HepG2 (cell line): ENCODE data around the gene EEF1AKMT1. TPM values are rescaled to one million over a fixed set of nuclear protein-coding genes. Genes with fewer than 3 reads are reported as not detected.

Source experiments
- ATAC-seq: fragments of 200-7000 bp; cut with Tn5 transposase; 3 replicates; pipeline ENCODE4 v1.9.1; 2020; ENCODE audit warnings: mild to moderate bottlenecking, moderate library complexity
- BruUV-seq: library from RNA; stranded (reverse); fragments of 400-500 nt; replicated peaks from 2 replicates; lab custom pipeline; 2021; lab: Mats Ljungman, UMichigan
- CTCF ChIA-PET: fragments of 300-600 bp; formaldehyde crosslinking; extraction: SDS; loops from one replicate; lab custom pipeline; 2021; ENCODE audit warnings: low total read pairs, inconsistent platforms, low intra/inter-chr PET ratio; lab: Yijun Ruan, JAX
- POLR2A ChIA-PET: fragments of 350-600 bp; sonication (Branson Sonifier 250); formaldehyde crosslinking; loops from one replicate; lab custom pipeline; 2020; ENCODE audit warnings: antibody characterized with exemption, inconsistent platforms; lab: Yijun Ruan, JAX
- DNase-seq: peaks from one replicate; pipeline ENCODE4 v3.0.0-alpha.2; 2015; ENCODE audit warnings: low spot score
- FAIRE-seq: peaks from 3 replicates; lab custom pipeline; 2011; peaks lifted over from hg19 to GRCh38; lab: Jason Lieb, UNC
- H2AFZ ChIP-seq: one replicate; pipeline ENCODE4 v1.6.1; 2011; ENCODE audit warnings: low read length, inconsistent platforms
- H3K27ac ChIP-seq: fragments of 300-600 bp; 3 replicates; pipeline ENCODE4 v1.8.0; 2011; ENCODE audit warnings: mixed run types, mild to moderate bottlenecking, mixed read lengths, low read length, inconsistent platforms; ENCODE audit not compliant: insufficient read depth; ENCODE audit errors: extremely low read length
- H3K27me3 ChIP-seq, 2 experiments: fragments of 200-600 bp in 1 of 2; 2 replicates in 1 of 2; 3 replicates in 1 of 2; pipeline versions ENCODE4 v1.6.0 to v1.8.0; 2011; ENCODE audit warnings: low read length in 2 of 2, mild to moderate bottlenecking in 2 of 2, moderate library complexity in 2 of 2, inconsistent platforms in 1 of 2; ENCODE audit not compliant: insufficient read depth in 2 of 2, control insufficient read depth in 1 of 2
- H3K36me3 ChIP-seq, 2 experiments: fragments of 200-600 bp in 1 of 2; replicated peaks in 1 of 2; 2 replicates in 1 of 2; 3 replicates in 1 of 2; pipeline versions ENCODE4 v1.5.1 to v1.8.0; 2011; ENCODE audit warnings: low read length in 2 of 2, inconsistent platforms in 1 of 2; ENCODE audit not compliant: insufficient read depth in 2 of 2, control insufficient read depth in 1 of 2
- H3K4me1 ChIP-seq: 2 replicates; pipeline ENCODE4 v1.5.1; 2012; ENCODE audit warnings: low read length, inconsistent platforms; ENCODE audit not compliant: insufficient read depth
- H3K4me2 ChIP-seq: 2 replicates; pipeline ENCODE4 v1.6.0; 2011; ENCODE audit warnings: low read depth, low read length, inconsistent platforms
- H3K4me3 ChIP-seq, 3 experiments: fragments of 200-600 bp in 1 of 3; sonication (generic), shearing (Covaris generic) in 1 of 3; replicated peaks in 1 of 3; 2 replicates each; pipeline ENCODE4 v1.5.1; 2011 to 2016; ENCODE audit warnings: low read length in 3 of 3, inconsistent platforms in 2 of 3, low read depth in 2 of 3, mild to moderate bottlenecking in 2 of 3, control low read depth in 1 of 3, mixed read lengths in 1 of 3; ENCODE audit not compliant: insufficient read depth in 1 of 3
- H3K79me2 ChIP-seq: one replicate; pipeline ENCODE4 v1.6.1; 2011; ENCODE audit warnings: low read length, inconsistent platforms; ENCODE audit not compliant: insufficient read depth
- H3K9ac ChIP-seq: 2 replicates; pipeline ENCODE4 v1.6.0; 2011; ENCODE audit warnings: mild to moderate bottlenecking, low read depth, low read length, inconsistent platforms; ENCODE audit not compliant: insufficient read depth
- H3K9me3 ChIP-seq: 2 replicates; pipeline ENCODE4 v1.5.1; 2012; ENCODE audit warnings: mild to moderate bottlenecking, low read length
- H4K20me1 ChIP-seq: 2 replicates; pipeline ENCODE4 v1.6.0; 2011; ENCODE audit warnings: inconsistent platforms, mild to moderate bottlenecking, low read length, moderate library complexity; ENCODE audit not compliant: insufficient read depth
- ARHGAP35 ChIP-seq: sonication (generic); formaldehyde crosslinking; IDR thresholded peaks from 2 replicates; pipeline ENCODE4 v1.9.0; 2022; ENCODE audit warnings: mild to moderate bottlenecking, inconsistent platforms, moderate library complexity, missing genetic modification reagents, borderline replicate concordance
- KDM5B ChIP-seq: sonication (generic); formaldehyde crosslinking; IDR thresholded peaks from 2 replicates; pipeline ENCODE4 v1.4.0; 2020; ENCODE audit warnings: missing genetic modification reagents, mild to moderate bottlenecking, borderline replicate concordance
- RFX1 ChIP-seq: fragments of 450-650 bp; IDR thresholded peaks from 2 replicates; pipeline ENCODE4 v1.6.1; 2017
- SCMH1 ChIP-seq: sonication (generic); formaldehyde crosslinking; IDR thresholded peaks from 2 replicates; pipeline ENCODE4 v1.9.0; 2021; ENCODE audit warnings: missing genetic modification reagents, mild to moderate bottlenecking, borderline replicate concordance
- TAF15 ChIP-seq: fragments of 200-400 bp; formaldehyde crosslinking; IDR thresholded peaks from one replicate; pipeline ENCODE4 v1.6.1; 2018; ENCODE audit warnings: mild to moderate bottlenecking, low read depth, low read length; ENCODE audit not compliant: poor library complexity, severe bottlenecking
- TBX2 ChIP-seq: sonication (generic); formaldehyde crosslinking; IDR thresholded peaks from 2 replicates; pipeline ENCODE4 v1.5.0; 2020; ENCODE audit warnings: missing genetic modification reagents, mild to moderate bottlenecking, borderline replicate concordance
- ZNF652 ChIP-seq: IDR thresholded peaks from 2 replicates; pipeline ENCODE4 v1.6.1; 2016; ENCODE audit warnings: low read depth, borderline replicate concordance
- ZNF773 ChIP-seq: sonication (generic); formaldehyde crosslinking; IDR thresholded peaks from 2 replicates; pipeline ENCODE4 v1.4.0; 2020; ENCODE audit warnings: missing genetic modification reagents, borderline replicate concordance
- ZSCAN30 ChIP-seq: sonication (generic); formaldehyde crosslinking; IDR thresholded peaks from 2 replicates; pipeline ENCODE4 v1.5.0; 2020; ENCODE audit warnings: mild to moderate bottlenecking, missing genetic modification reagents
- ZSCAN31 ChIP-seq: sonication (generic); formaldehyde crosslinking; IDR thresholded peaks from 2 replicates; pipeline ENCODE4 v1.5.0; 2020; ENCODE audit warnings: low read depth, mild to moderate bottlenecking, missing genetic modification reagents
- WGBS: methylation state at CpG from one replicate; pipeline ENCODE4 v1.1.6; 2017; ENCODE audit warnings: low lambda C conversion rate; 5-methylcytosine and 5-hydroxymethylcytosine counted together
- in situ Hi-C: cut with HindIII; loops from 2 replicates; pipeline ENCODE4 v1.10.0; 2017; ENCODE audit warnings: low pct_unique_long_range_greater_than_20kb; ENCODE audit not compliant: extremely low pct_ligation_motif_present
- intact Hi-C: fragments of 100-400 bp; cut with micrococcal nuclease; formaldehyde crosslinking; loops from one replicate; pipeline ENCODE4 v1.10.0; 2022; ENCODE audit not compliant: unreplicated experiment
- polyA plus RNA-seq, 8 experiments: library from polyadenylated mRNA; depleted of rRNA in 3 of 8; stranded (reverse) in 7 of 8; unstranded in 1 of 8; fragments of >200 nt; fragmentation: Illumina TruSeq in 4 of 8; extraction: Trizol in 4 of 8; gene quantifications; 2 replicates each; pipeline versions ENCODE4 v1.2.1 to v1.2.3, GENCODE V29; 2011 to 2016; ENCODE audit warnings: low read depth in 4 of 8, missing spikeins in 1 of 8, mixed read lengths in 1 of 8; ENCODE audit not compliant: insufficient read depth in 1 of 8
- total RNA-seq, 5 experiments: library from RNA; depleted of rRNA; stranded (reverse); fragments of >200 nt; fragmentation: Illumina TruSeq; extraction: Trizol; gene quantifications; 2 replicates each; pipeline ENCODE4 v1.2.3, GENCODE V29; 2016; ENCODE audit warnings: low read depth in 1 of 5
- TF ChIP-seq, protein P1 (sequence below): sonication (generic); formaldehyde crosslinking; IDR thresholded peaks from 2 replicates; pipeline ENCODE4 v1.4.0; 2020; ENCODE audit warnings: missing genetic modification reagents
- TF ChIP-seq, protein P2 (sequence below): IDR thresholded peaks from 2 replicates; pipeline ENCODE4 v1.6.1; 2016
- TF ChIP-seq, protein P3 (sequence below): sonication (generic); formaldehyde crosslinking; IDR thresholded peaks from 2 replicates; pipeline ENCODE4 v1.5.0; 2020; ENCODE audit warnings: missing genetic modification reagents, mild to moderate bottlenecking, borderline replicate concordance
- TF ChIP-seq, protein P4 (sequence below): sonication (generic); formaldehyde crosslinking; IDR thresholded peaks from 2 replicates; pipeline ENCODE4 v1.4.0; 2020; ENCODE audit warnings: missing genetic modification reagents, borderline replicate concordance
- TF ChIP-seq, protein P5 (sequence below): sonication (generic); formaldehyde crosslinking; IDR thresholded peaks from 2 replicates; pipeline ENCODE4 v1.4.0; 2020; ENCODE audit warnings: missing genetic modification reagents

Gene EEF1AKMT1
- total and polyA plus RNA-seq, 2 of the 13 experiments (the other 11 are each of a cell fraction or from before 2014, with no cell fraction given): 6.0 to 16.1 TPM

DNA sequence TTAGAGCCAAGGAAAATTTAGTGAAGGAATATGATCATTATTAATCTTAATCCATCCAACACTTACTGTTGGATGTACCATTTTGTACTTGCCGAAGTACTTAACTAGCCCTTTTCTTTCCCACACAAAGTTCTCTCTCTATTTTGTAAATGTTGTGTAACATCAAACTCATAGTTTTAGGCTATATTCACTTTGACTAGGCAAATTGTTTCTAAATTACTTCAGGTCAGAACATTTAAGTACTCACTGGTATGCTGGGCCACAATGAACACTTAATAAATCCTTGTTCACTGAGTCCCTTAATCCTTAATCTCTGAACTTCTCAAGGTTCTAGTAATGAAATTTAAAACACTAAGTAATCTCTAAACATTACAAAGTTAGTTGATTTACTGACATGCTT lies 49.3 kb upstream of the EEF1AKMT1 start:
- Histone ChIP-seq H3K36me3 (peaks cover 0 to 33% of the 10 kb centered on the region in 2 experiments; a peak in 2 of 5 replicates), H4K20me1 (no peaks in the 10 kb centered on the region), H3K27me3 (no peaks in the 10 kb centered on the region), H3K9me3 (no peaks in the 10 kb centered on the region), H3K79me2 (no peaks in the 10 kb centered on the region), H3K4me2 (no peak overlapping the region), H3K27ac (no peak overlapping the region), H3K4me3 (no peak overlapping the region), H3K9ac (no peak overlapping the region), H2AFZ (no peak overlapping the region), H3K4me1 (no peaks in the 10 kb centered on the region)
- intact Hi-C loops (no loop called here), in situ Hi-C loops (no loop called here)
- DNase-seq (no peak), FAIRE-seq (no peak), ATAC-seq (no peak)
- ChIA-PET CTCF (no interaction called here), POLR2A (no interaction called here)
- BruUV-seq: no TSS peak
- WGBS: 100% methylated on average over 1 of the region's 1 CpG
- TF ChIP-seq ZNF773 (CRISPR knock-in tag) (no peak), ZSCAN30 (no peak), ZSCAN31 (no peak), SCMH1 (no peak), KDM5B (CRISPR knock-in tag) (no peak), TBX2 (CRISPR knock-in tag) (no peak), ARHGAP35 (CRISPR knock-in tag) (no peak), TAF15 (no peak), ZNF652 (no peak), RFX1 (no peak)
- TF ChIP-seq, protein P1, sequence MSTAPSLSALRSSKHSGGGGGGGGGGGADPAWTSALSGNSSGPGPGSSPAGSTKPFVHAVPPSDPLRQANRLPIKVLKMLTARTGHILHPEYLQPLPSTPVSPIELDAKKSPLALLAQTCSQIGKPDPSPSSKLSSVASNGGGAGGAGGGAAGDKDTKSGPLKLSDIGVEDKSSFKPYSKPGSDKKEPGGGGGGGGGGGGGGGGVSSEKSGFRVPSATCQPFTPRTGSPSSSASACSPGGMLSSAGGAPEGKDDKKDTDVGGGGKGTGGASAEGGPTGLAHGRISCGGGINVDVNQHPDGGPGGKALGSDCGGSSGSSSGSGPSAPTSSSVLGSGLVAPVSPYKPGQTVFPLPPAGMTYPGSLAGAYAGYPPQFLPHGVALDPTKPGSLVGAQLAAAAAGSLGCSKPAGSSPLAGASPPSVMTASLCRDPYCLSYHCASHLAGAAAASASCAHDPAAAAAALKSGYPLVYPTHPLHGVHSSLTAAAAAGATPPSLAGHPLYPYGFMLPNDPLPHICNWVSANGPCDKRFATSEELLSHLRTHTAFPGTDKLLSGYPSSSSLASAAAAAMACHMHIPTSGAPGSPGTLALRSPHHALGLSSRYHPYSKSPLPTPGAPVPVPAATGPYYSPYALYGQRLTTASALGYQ: no peak
- TF ChIP-seq, protein P2, sequence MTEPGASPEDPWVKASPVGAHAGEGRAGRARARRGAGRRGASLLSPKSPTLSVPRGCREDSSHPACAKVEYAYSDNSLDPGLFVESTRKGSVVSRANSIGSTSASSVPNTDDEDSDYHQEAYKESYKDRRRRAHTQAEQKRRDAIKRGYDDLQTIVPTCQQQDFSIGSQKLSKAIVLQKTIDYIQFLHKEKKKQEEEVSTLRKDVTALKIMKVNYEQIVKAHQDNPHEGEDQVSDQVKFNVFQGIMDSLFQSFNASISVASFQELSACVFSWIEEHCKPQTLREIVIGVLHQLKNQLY (CRISPR knock-in tag): no peak
- TF ChIP-seq, protein P3, sequence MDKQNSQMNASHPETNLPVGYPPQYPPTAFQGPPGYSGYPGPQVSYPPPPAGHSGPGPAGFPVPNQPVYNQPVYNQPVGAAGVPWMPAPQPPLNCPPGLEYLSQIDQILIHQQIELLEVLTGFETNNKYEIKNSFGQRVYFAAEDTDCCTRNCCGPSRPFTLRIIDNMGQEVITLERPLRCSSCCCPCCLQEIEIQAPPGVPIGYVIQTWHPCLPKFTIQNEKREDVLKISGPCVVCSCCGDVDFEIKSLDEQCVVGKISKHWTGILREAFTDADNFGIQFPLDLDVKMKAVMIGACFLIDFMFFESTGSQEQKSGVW: no peak
- TF ChIP-seq, protein P4, sequence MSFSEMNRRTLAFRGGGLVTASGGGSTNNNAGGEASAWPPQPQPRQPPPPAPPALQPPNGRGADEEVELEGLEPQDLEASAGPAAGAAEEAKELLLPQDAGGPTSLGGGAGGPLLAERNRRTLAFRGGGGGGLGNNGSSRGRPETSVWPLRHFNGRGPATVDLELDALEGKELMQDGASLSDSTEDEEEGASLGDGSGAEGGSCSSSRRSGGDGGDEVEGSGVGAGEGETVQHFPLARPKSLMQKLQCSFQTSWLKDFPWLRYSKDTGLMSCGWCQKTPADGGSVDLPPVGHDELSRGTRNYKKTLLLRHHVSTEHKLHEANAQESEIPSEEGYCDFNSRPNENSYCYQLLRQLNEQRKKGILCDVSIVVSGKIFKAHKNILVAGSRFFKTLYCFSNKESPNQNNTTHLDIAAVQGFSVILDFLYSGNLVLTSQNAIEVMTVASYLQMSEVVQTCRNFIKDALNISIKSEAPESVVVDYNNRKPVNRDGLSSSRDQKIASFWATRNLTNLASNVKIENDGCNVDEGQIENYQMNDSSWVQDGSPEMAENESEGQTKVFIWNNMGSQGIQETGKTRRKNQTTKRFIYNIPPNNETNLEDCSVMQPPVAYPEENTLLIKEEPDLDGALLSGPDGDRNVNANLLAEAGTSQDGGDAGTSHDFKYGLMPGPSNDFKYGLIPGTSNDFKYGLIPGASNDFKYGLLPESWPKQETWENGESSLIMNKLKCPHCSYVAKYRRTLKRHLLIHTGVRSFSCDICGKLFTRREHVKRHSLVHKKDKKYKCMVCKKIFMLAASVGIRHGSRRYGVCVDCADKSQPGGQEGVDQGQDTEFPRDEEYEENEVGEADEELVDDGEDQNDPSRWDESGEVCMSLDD: no peak
- TF ChIP-seq, protein P5, sequence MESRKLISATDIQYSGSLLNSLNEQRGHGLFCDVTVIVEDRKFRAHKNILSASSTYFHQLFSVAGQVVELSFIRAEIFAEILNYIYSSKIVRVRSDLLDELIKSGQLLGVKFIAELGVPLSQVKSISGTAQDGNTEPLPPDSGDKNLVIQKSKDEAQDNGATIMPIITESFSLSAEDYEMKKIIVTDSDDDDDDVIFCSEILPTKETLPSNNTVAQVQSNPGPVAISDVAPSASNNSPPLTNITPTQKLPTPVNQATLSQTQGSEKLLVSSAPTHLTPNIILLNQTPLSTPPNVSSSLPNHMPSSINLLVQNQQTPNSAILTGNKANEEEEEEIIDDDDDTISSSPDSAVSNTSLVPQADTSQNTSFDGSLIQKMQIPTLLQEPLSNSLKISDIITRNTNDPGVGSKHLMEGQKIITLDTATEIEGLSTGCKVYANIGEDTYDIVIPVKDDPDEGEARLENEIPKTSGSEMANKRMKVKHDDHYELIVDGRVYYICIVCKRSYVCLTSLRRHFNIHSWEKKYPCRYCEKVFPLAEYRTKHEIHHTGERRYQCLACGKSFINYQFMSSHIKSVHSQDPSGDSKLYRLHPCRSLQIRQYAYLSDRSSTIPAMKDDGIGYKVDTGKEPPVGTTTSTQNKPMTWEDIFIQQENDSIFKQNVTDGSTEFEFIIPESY (CRISPR knock-in tag): no peak
